ENCODE results near the gene KLHL29.

The KLHL29 gene

GRCh38 chr2:23649303-23649702, 264.3 kb downstream of the KLHL29 start:
- FAIRE-seq = no peak

DNA sequence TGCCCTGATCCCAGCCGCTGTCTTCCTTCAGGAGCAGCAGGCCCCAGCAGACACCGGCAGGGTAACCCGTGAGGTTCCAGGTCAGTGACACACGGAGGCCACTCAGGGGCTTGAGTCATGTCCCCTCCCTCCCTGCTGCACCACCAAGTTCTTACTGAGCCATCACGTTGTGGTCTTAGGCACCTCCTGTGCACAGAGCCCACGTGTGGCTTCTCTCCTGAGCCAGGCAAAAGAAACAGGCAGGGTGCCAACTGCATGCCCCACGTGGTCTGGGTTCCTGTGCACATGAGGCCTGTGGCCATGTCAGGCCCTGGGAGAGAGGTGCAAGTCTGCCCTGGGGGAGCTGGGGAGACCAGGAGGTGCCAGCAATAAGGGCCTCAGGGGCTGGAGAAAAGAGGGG, 264.8 kb downstream of the KLHL29 start:
- no peak for FAIRE-seq

GRCh38 chr2:23651187-23652080, 266.5 kb downstream of the KLHL29 start:
- FAIRE-seq = no peak

DNA sequence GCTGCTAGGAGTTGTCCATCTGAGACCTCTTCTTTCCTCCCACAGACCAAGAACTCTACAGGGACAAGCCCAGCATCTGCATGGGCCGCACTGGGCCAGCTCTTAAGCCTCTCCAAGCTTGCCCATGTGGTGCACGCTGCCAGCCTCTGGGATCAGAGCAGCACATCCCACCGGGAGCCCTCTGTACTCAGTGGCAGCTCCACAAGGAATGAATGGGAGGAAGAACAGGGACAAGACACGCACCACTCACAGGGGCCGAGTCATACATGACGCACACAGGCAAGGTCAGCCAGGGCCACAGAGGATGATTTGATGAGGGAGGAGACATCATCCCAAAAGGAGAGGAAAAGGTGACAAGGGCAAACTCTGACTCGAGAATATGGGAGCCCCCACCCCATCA, 268.3 kb downstream of the KLHL29 start:
- no peak for FAIRE-seq

DNA sequence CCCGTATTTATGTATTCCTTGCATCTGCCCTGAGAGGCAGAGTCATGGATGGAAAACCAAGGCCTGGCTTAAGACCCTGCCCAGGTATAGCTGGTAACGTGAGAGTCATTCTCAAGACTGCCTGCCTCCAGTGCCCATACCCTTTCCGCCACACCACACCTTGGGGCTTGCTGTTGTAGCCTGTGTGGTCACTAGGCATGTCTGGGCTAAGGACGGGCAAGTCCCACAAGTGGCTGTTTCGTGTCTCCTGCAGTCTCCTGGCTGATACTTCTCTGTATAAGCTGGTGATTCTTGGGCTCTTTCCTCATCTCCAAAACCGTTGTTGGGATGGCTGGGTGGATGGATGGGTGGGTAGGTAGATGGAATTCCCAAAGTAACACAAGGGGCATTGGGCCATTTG, 269.8 kb downstream of the KLHL29 start:
- FAIRE-seq = no peak

DNA sequence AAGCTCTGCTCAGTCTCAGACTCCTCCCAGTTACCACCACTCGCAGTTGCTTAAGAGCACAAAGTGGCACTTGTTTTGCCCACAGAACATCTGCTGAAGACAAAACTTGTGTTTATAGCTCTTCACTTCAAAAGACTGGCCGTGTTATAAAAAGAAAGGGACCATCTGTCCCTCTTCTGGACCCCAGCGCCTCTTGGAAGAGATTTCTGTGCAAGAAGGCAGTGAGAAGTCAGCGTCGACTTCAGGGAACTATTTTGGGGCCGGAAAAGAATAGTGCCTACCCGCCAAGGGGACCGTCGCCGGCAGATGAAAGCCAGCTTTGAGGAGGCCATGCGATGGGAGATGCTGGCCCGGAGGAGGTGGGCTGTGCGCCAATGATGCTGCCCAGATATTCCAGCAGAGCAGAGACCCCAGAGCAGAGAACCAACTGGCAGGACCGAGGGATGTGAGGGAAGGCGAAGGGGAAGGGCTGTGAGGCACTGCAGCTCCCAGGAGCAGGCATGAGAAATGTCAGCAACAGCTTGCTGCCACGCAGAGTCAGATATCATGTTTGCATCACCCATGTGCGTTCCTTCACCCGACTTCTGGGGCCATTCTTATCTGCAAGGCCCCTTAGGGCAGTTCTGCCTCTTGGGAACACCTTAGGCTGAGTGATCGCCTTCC, 271.1 kb downstream of the KLHL29 start:
- FAIRE-seq = no peak

GRCh38 chr2:23656597-23656973, 271.6 kb downstream of the KLHL29 start:
- no peak for FAIRE-seq

DNA sequence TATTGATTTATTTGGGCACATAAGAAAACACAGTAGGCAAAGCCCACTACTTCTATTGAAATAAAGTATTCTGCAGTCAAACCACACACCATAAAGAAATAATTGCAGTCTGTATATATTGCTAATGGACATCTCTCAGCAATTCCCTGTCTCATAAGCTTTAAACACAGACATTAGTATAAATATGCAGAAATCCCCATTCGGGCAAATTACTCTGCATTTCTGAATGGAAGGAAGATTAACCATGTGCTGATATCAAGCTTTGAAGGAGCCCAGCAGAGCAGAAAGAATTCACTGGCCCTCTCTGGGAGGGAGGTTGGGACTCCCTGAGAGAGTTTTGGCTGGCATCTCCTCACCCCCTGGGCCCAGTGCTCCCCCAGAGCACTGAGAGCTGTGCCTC, 272.4 kb downstream of the KLHL29 start:
- no peak for FAIRE-seq

DNA sequence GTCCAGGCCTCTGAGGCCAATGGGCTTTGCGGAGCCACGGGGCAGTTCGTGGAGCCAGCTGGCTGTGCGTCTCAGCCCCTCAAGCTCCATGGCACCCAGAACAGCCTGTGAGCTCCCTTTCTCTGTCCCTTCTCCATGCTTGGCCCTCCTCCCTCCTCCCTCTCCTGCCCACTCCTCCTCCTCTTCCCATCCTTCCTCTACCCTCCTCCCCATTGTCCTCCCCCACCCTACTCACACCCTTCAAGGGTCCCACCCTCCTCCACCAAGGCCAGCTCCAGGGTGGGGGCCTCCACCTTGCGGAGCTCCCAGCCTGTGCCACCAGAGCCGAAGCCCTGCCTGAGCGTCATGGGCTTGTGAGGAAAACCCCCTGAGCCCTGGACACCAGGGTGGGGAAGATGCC, 273.0 kb downstream of the KLHL29 start:
- no peak for FAIRE-seq

DNA sequence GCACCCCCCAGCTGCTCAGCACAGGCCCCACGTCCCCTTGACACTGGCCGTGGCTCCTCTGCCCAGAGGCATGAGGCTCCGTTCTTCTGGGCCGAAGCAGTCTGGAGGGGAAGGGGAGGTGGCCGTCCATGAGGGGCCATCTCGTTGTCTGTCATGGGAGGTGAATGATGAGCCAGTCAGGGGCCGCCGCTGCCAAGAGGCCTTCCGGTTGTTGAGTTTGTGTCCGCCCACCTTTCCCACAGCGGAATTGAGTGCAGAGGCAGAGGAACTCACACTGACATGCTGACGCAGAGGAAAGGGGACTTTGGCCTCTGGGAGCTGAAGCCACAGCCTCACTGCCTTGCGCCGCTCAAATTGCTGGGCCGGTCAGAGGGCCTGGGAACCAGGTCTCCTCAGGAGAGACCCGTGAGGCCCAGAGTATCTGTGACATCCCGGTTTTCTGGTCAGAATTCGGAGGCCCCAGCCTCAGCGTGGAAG, 273.5 kb downstream of the KLHL29 start:
- no peak for FAIRE-seq

- FAIRE-seq = no peak
Observed at GRCh38 chr2:23659328-23659727, 274.3 kb downstream of the KLHL29 start.

DNA sequence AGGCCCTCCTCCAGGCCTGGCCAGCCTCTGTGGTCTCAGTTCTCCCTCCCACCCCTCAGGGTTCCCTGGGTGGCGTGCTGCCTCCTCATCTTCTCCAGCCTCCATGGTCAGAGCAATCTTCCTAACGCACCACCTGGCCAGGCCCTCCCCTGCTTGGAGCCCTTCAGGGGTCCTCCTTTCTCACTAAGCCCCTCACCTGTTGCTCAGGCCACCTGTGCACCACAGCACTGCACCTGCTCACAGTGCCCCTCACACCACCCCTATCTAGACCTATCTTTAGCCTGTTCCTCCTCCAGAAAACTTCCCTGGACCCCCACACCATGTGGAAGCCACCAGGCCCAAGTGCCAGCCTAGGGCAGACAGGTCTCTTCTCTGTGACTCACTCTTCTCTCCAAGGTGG, 274.8 kb downstream of the KLHL29 start:
- FAIRE-seq = no peak

- no peak for FAIRE-seq
Observed at GRCh38 chr2:23660237-23660636, 275.3 kb downstream of the KLHL29 start.

GRCh38 chr2:23661276-23662050, 276.5 kb downstream of the KLHL29 start:
- no peak for FAIRE-seq

GRCh38 chr2:23662466-23662865, 277.5 kb downstream of the KLHL29 start:
- no peak for FAIRE-seq

- FAIRE-seq = no peak
Observed at GRCh38 chr2:23662941-23663920, 278.3 kb downstream of the KLHL29 start.

GRCh38 chr2:23664066-23664788, 279.2 kb downstream of the KLHL29 start:
- no peak for FAIRE-seq

DNA sequence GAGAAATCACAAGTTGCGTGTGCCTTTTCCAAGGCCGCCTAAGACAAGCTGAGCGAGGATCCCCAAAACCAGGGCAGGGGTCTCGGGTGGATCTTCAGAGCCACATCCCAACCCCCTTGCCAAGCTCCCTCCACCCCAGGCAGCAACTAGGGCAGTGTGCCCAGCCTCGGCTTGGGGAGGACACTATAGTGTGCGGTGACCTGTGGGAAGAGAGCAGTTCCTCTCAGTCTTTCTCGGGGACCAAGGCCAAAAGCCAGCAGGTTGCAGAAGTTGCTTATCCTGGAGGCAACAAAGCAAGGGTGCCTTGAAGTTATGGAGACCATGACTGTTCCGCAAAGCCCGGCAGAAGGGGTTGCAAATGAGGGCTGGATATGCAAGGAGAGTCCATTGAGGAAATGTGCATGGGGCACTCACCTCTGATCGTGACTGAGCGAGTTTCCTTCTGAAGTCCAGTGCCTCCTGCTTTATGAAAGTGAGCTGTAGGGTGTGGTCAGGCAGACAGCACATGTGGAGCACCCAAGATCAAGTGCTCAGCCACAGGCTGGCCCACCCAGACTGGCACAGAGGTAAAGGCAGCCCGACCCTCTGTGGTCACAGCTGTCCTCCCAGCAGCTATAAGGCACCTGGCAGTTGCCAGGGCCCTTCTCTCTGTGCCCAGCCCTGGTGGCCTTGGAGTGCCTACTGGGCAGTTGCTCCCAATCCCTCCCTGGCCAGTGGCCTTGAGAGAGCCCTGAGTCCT, 281.4 kb downstream of the KLHL29 start:
- FAIRE-seq = no peak

DNA sequence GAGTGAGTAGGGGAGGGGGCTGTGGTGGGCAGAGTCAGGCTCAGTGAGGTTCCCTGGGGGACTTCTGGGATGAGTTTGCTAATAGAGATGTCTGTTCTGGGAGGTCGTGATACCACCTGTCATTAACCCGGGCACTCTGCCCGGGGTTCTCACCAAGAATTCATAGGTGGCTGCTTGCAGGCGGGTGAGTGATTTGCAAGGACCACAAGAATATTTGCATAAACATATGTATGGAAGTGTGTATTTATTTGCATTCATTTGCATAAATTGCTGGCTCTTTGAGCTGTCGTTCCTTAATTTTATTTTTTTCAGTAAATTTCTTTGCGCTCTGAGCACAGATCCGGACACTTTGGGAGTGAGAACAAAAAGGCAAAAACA, 282.0 kb downstream of the KLHL29 start:
- FAIRE-seq = no peak

DNA sequence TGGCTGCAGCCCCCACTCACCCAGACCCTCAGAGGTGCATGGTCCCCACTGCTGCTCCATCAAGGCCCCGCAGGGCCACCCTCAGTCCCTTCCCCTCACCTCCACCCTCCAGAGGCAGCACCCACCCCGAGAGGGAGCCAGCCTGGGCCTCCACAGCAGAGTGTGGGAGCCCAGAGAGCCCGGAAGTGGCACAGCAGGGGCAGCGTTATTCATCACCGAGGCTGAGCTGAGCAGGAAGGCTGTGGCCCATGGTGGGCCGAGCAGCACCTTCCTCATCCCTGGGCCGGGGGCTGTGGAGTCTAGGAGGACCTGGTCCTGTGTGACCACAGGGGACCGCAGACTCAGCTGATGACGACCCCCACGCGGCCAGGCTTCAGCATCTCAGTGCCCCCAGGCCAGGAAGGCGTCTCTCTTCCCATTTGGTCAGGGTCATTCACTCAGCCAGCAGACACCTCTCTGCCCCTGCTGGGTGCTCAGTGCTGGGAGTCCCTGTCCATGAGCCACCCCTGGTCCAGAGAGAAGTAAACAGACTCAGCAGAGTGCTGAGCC, 283.9 kb downstream of the KLHL29 start:
- no peak for FAIRE-seq

Data from TTC549 (cell line).